GM12801 (cell line): ENCODE measurements around the gene SPRED1.

Experiments
- TF ChIP-seq, protein P1 (sequence below): IDR thresholded peaks from one replicate; pipeline ENCODE4 v1.5.1; 2011; ENCODE audit warnings: control low read depth; ENCODE audit not compliant: insufficient read length; ENCODE audit errors: extremely low read depth

Gene SPRED1

DNA sequence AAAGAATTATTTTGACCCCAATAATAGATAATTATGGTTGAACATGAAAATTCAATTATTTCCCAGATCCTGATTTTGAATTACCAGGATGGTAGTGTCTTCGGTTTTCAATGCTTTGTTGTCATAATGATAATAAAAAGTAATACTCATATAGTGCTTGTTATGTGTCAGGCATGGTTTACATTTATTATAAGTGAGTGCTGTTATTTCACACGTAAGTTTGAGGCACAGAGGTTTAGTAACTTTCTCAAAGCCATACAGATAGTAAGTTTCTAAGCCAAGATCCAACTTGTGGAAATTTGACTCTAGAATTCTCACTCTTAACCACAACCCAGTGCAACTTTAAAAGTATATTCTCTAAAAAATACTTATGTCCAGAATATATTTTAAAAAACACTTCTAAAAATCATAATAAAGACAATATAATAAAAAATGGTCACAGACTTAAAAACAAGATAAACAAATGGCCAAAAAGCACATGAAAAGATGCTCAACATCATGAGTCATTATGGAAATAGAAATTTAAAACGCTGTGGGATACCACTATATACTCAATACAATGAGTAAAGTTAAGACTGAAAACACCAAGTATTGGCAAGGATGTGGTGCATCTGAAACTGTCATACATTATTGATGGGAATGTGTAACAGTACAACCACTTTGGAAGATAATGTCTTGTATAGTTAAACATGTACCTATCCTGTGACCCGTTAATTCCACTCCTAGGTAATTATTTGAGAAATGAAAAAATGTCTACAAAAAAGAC, 45.2 kb downstream of the SPRED1 start:
- TF ChIP-seq, protein P1, sequence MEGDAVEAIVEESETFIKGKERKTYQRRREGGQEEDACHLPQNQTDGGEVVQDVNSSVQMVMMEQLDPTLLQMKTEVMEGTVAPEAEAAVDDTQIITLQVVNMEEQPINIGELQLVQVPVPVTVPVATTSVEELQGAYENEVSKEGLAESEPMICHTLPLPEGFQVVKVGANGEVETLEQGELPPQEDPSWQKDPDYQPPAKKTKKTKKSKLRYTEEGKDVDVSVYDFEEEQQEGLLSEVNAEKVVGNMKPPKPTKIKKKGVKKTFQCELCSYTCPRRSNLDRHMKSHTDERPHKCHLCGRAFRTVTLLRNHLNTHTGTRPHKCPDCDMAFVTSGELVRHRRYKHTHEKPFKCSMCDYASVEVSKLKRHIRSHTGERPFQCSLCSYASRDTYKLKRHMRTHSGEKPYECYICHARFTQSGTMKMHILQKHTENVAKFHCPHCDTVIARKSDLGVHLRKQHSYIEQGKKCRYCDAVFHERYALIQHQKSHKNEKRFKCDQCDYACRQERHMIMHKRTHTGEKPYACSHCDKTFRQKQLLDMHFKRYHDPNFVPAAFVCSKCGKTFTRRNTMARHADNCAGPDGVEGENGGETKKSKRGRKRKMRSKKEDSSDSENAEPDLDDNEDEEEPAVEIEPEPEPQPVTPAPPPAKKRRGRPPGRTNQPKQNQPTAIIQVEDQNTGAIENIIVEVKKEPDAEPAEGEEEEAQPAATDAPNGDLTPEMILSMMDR = no peak

DNA sequence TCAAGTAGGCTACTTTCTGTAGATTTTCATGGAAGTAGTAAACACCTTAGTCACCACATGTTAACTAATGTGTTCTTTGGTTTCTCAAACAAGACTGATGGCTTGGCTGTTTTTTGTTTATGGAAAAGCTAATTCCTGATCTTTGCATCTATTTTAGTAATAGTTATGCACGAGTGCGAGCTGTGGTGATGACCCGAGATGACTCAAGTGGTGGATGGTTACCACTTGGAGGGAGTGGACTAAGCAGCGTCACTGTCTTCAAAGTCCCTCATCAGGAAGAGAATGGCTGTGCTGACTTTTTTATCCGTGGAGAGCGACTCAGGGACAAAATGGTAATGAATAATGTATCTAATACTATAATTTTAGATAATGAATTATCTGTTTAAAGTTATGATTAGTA, 46.6 kb downstream of the SPRED1 start:
- TF ChIP-seq, protein P1 = no peak

DNA sequence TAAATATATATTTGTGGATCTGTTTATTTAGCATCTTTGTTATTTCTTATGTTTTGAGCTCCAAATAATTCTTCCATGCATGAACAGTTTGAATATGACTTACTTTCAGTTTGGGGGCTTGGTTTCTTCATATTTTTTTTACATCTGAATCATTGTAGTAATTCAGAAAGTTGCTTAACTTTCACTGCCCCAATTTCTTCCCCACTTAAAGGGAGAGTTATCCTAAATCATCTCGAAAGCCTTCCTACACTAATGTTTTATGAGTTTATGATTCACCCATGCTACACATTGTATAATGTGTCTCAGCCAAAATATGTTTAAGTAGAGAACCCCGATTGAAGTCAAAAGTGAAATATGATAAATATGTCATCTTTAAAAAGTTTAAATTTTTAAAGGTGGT, 47.8 kb downstream of the SPRED1 start:
- TF ChIP-seq, protein P1 = no peak

DNA sequence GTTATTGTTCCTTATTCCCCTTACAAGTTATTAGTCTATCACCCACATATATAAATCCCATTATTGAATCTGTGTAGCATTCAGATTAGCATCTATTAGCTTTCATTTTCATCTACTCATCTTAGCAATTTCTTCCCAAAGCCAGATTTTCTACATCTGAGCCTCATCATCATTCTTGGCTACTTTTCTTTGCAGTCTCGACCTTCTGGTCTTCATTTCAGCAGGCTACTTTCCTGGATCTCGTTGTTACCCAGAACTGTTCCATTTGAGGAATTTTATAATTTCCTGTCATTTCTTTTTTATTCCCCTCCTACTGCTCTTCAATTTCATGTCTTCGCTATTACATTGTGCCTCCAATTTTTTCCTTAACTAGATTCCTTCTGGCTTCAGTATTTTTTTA, 51.8 kb downstream of the SPRED1 start:
- TF ChIP-seq, protein P1 = no peak

DNA sequence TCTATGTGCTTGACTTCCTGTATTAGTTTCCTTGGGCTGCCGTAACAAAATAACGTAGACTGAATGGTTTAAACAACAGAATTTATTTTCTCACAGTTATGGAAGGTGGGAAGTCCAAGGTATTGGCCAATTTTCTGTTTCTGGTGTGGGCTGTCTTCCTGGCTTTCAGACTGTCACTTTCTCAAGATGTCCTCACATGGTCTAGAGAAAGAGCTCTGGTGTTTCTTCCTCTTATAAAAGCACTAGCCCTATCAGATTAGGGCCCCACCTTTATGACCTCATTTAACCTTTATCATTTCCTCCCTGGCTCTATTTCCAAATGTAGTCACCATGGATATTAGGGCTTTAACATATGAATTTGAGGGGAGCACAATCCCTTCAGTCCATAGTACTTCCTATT, 54.6 kb downstream of the SPRED1 start:
- TF ChIP-seq, protein P1 = no peak

DNA sequence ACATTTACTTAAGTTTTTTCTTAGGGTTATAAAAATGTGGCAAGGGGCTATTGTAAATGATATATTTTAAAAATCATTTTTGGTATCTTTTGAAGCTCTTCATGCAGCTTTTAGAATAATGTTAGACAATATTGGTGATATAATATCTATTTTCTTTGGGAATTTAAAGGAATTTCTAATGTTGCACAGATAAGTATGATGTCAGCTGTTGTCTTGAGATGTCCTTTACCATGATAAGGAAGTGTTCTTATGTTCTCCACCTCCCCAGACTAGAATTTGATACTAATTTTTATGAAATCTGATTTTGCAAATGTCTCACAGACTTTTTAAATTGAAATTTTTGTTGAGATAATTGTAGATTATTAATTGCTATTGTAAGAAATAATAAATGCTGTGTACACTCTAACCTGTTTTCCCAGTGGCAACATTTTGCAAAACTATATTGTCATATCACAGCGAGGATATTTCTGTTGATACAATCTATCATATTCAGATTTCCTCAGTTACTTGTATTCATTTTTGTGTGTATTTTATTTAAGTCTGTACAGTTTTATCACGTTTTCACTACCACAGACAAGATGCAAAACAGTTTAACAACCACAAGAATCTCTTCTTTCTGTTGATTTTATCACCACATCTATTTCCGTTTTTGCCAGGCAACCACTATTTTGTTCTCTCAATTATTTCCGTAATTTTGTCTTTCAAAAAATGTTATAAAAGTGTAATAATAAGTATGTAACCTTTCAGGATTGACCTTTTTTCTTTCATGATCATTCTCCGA, 55.4 kb downstream of the SPRED1 start:
- TF ChIP-seq, protein P1 = no peak

DNA sequence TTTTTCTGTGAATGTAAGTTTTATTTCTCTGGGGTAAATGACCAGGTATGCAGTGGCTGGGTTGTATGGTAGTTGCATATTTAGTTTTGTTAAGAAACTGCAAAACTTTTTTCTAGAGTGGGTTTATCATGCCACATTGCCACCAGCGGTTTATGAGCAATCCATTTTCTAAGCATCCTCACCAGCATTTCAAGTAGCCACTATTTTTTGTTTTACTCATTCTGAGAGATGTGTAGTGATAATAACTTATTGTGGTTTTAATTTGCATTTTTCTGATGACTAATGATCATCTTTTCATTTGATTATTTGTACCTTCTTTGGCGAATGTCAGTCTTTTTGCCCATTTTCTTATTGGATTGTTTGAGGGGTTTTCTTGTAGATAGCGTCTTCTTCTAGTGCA, 56.2 kb downstream of the SPRED1 start:
- TF ChIP-seq, protein P1 = no peak
